Measurements from ENCODE around the gene SLCO4C1.

DNA sequence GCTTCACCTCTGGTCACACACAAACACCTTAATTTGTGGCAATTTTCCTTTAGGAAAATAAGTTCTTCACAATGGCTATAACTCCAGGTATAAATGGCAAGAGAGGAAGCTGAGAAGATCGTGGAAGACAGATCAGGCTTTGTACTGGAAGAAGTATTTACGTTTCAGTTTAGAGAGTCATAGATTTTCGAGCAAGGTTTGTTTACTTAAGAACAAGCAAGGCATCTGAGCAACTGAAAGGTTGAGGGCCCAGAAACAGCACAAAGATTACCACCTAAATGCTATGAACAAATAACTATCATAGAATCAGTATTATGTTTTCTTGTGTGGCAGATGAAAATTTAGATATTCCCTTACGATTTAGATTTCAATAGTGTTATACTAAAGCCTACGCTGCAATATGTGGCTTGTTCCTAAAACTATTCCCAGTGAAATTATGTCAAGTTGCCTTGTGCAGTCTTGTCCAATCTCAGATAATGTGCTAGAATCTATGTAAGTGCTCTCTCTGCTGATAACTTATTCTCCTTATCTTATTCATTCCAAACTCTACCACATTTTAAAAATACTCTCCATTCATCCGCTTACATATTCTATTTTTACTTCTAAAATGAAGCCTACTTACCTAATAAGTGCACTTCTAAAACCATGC, 6.7 kb downstream of the SLCO4C1 start:
- TF ChIP-seq, protein P1, sequence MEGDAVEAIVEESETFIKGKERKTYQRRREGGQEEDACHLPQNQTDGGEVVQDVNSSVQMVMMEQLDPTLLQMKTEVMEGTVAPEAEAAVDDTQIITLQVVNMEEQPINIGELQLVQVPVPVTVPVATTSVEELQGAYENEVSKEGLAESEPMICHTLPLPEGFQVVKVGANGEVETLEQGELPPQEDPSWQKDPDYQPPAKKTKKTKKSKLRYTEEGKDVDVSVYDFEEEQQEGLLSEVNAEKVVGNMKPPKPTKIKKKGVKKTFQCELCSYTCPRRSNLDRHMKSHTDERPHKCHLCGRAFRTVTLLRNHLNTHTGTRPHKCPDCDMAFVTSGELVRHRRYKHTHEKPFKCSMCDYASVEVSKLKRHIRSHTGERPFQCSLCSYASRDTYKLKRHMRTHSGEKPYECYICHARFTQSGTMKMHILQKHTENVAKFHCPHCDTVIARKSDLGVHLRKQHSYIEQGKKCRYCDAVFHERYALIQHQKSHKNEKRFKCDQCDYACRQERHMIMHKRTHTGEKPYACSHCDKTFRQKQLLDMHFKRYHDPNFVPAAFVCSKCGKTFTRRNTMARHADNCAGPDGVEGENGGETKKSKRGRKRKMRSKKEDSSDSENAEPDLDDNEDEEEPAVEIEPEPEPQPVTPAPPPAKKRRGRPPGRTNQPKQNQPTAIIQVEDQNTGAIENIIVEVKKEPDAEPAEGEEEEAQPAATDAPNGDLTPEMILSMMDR (conservative IDR thresholded peaks at IDR 0.05; ENCODE audit: low read depth, low read length) = no peak
- TF ChIP-seq RFX5 (IDR thresholded peaks at IDR 0.05; ENCODE audit: low read depth, low read length) (no peak), RAD21 (IDR thresholded peaks at IDR 0.05; ENCODE audit: low read length) (no peak), MAZ (IDR thresholded peaks at IDR 0.05; ENCODE audit: borderline replicate concordance, low read depth, low read length) (no peak), CHD1 (IDR thresholded peaks at IDR 0.05; ENCODE audit: low read depth, low read length) (no peak), POLR2A (IDR thresholded peaks at IDR 0.05; ENCODE audit: low read depth, low read length) (no peak), NFE2L2 (IDR thresholded peaks at IDR 0.05; ENCODE audit: low read depth, low read length) (no peak), CEBPB (IDR thresholded peaks at IDR 0.05; ENCODE audit: low read depth, low read length) (no peak)
- TF ChIP-seq, protein P2, sequence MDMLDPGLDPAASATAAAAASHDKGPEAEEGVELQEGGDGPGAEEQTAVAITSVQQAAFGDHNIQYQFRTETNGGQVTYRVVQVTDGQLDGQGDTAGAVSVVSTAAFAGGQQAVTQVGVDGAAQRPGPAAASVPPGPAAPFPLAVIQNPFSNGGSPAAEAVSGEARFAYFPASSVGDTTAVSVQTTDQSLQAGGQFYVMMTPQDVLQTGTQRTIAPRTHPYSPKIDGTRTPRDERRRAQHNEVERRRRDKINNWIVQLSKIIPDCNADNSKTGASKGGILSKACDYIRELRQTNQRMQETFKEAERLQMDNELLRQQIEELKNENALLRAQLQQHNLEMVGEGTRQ (IDR thresholded peaks at IDR 0.05; ENCODE audit: low read depth, low read length) = no peak
- TF ChIP-seq, protein P3, sequence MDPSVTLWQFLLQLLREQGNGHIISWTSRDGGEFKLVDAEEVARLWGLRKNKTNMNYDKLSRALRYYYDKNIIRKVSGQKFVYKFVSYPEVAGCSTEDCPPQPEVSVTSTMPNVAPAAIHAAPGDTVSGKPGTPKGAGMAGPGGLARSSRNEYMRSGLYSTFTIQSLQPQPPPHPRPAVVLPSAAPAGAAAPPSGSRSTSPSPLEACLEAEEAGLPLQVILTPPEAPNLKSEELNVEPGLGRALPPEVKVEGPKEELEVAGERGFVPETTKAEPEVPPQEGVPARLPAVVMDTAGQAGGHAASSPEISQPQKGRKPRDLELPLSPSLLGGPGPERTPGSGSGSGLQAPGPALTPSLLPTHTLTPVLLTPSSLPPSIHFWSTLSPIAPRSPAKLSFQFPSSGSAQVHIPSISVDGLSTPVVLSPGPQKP (IDR thresholded peaks at IDR 0.05; ENCODE audit: borderline replicate concordance, low read depth, low read length) = no peak

Measured in IMR-90 (cell line).